ENCODE data around the gene MRGPRG. TPM values are rescaled to one million over a fixed set of nuclear protein-coding genes. Genes with fewer than 3 reads are reported as not detected.

The MRGPRG gene
- total RNA-seq, 1 experiment from 2014 or later = not detected

GRCh38 chr11:3220521-3221407, 2.2 kb upstream of the MRGPRG start:
- in situ Hi-C loops (cut with HindIII; ENCODE audit: low pct_unique_long_range_greater_than_20kb, low sequenced_read_pairs) (no loop called here), intact Hi-C loops (cut with micrococcal nuclease; ENCODE audit: unreplicated experiment) (loop anchor here (10.0 kb wide), 1 partner anchor 286 kb away; no protein-coding TSS in a partner anchor)
- Histone ChIP-seq H3K9me3 (ENCODE audit: control insufficient read depth, insufficient read depth, low read depth, low read length) (no peaks in the 10 kb centered on the region), H3K27ac (ENCODE audit: low read length) (no peak overlapping the region), H3K4me3 (ENCODE audit: low read depth in 2 of 2, low read length in 2 of 2) (no peak overlapping the region), H3K36me3 (ENCODE audit: control insufficient read depth, insufficient read depth, low read length) (no peaks in the 10 kb centered on the region), H3K4me1 (ENCODE audit: control insufficient read depth, insufficient read depth, low read length) (peaks cover 7% of the 10 kb centered on the region), H3K27me3 (ENCODE audit: control insufficient read depth, insufficient read depth, low read length) (peaks cover 14% of the 10 kb centered on the region)
- no peak for ATAC-seq
- no TSS peak for BruUV-seq (replicated peaks)
- POLR2A ChIA-PET = interaction anchor here (0.5 kb wide), 1 partner anchor 134 kb away, joined by 3 read pairs; no protein-coding TSS in a partner anchor
- CTCF ChIA-PET = interaction anchor here (0.5 to 0.9 kb wide), 3 partner anchors 122 to 388 kb away, joined by 3 to 6 read pairs (median 5); no protein-coding TSS in a partner anchor
- TF ChIP-seq REST (IDR thresholded peaks at IDR 0.05; ENCODE audit: insufficient read depth in 1 of 2, low read depth in 2 of 2, low read length in 1 of 2) (no peak), SIN3A (IDR thresholded peaks at IDR 0.05; ENCODE audit: borderline replicate concordance, insufficient read depth, low read depth, low read length) (no peak), TCF7L2 (IDR thresholded peaks at IDR 0.05; ENCODE audit: low read depth, low read length) (no peak), CTCF (IDR thresholded peaks at IDR 0.05) (no peak), POLR2AphosphoS5 (IDR thresholded peaks at IDR 0.05; ENCODE audit: low read depth, low read length) (no peak)
- no peak for DNase-seq (ENCODE audit: low read depth, low spot score)

- intact Hi-C loops (cut with micrococcal nuclease; ENCODE audit: unreplicated experiment) (loop anchor here (10.0 kb wide), 1 partner anchor 285 kb away; no protein-coding TSS in a partner anchor), in situ Hi-C loops (cut with HindIII; ENCODE audit: low pct_unique_long_range_greater_than_20kb, low sequenced_read_pairs) (no loop called here)
- Histone ChIP-seq H3K27ac (ENCODE audit: low read length) (no peak overlapping the region), H3K4me3 (ENCODE audit: low read depth in 2 of 2, low read length in 2 of 2) (no peak overlapping the region), H3K36me3 (ENCODE audit: control insufficient read depth, insufficient read depth, low read length) (no peaks in the 10 kb centered on the region), H3K27me3 (ENCODE audit: control insufficient read depth, insufficient read depth, low read length) (peaks cover 18% of the 10 kb centered on the region), H3K9me3 (ENCODE audit: control insufficient read depth, insufficient read depth, low read depth, low read length) (no peaks in the 10 kb centered on the region), H3K4me1 (ENCODE audit: control insufficient read depth, insufficient read depth, low read length) (peaks cover 11% of the 10 kb centered on the region)
- no TSS peak for BruUV-seq (replicated peaks)
- ChIA-PET CTCF (interaction anchor here (0.6 kb wide), 1 partner anchor 122 kb away, joined by 6 read pairs; no protein-coding TSS in a partner anchor), POLR2A (no interaction called here)
- TF ChIP-seq POLR2AphosphoS5 (IDR thresholded peaks at IDR 0.05; ENCODE audit: low read depth, low read length) (no peak), TCF7L2 (IDR thresholded peaks at IDR 0.05; ENCODE audit: low read depth, low read length) (no peak), REST (IDR thresholded peaks at IDR 0.05; ENCODE audit: insufficient read depth in 1 of 2, low read depth in 2 of 2, low read length in 1 of 2) (no peak), SIN3A (IDR thresholded peaks at IDR 0.05; ENCODE audit: borderline replicate concordance, insufficient read depth, low read depth, low read length) (no peak), CTCF (IDR thresholded peaks at IDR 0.05) (no peak)
- DNase-seq (ENCODE audit: low read depth, low spot score) = no peak
- no peak for ATAC-seq
These were observed 1.5 kb upstream of the MRGPRG start for GRCh38 chr11:3220101-3220500.

All from Panc1 (cell line).